GM13976 (cell line): ENCODE results near the gene RABEP2.
"Not testable (repeated sequence)": the region's sequence is repeated elsewhere in the genome, so short reads cannot be mapped to it uniquely, and the experiment has no call there.

Source experiments
- DNase-seq: peaks from one replicate; pipeline ENCODE4 v3.0.0; 2012; ENCODE audit warnings: low spot score
- CTCF ChIP-seq: IDR thresholded peaks from 2 replicates; pipeline ENCODE4 v1.5.1; 2012; ENCODE audit warnings: borderline replicate concordance, mild to moderate bottlenecking; ENCODE audit not compliant: insufficient read depth; ENCODE audit errors: extremely low read depth, missing control alignments, control extremely low read depth
- in situ Hi-C: fragments of 300-500 bp; cut with MboI; formaldehyde crosslinking; loops from one replicate; pipeline ENCODE4 v1.12.0; 2022; ENCODE audit warnings: low sequenced_read_pairs, mixed read lengths, inconsistent platforms; ENCODE audit not compliant: unreplicated experiment

RABEP2 gene

GRCh38 chr16:28886945-28887344 is 38.1 kb downstream of the RABEP2 start:
- DNase-seq = no peak
- TF ChIP-seq CTCF = no peak
- in situ Hi-C loops = no loop called here

- no peak for TF ChIP-seq CTCF
- no peak for DNase-seq
- in situ Hi-C loops = no loop called here
Observed at GRCh38 chr16:28884045-28884444, 41.0 kb downstream of the RABEP2 start.

GRCh38 chr16:28883221-28883996 is 41.6 kb downstream of the RABEP2 start:
- no peak for DNase-seq
- TF ChIP-seq CTCF = no peak
- in situ Hi-C loops = no loop called here

- in situ Hi-C loops = no loop called here
- DNase-seq = no peak
Observed at GRCh38 chr16:28882551-28883160, 42.4 kb downstream of the RABEP2 start.

GRCh38 chr16:28881565-28881964 is 43.5 kb downstream of the RABEP2 start:
- DNase-seq, in situ Hi-C loops: not testable (repeated sequence)

More at GRCh38 chr16:28882551-28883160, 42.4 kb downstream of the RABEP2 start:
- no peak for TF ChIP-seq CTCF

- DNase-seq = no peak
- in situ Hi-C loops = no loop called here
- no peak for TF ChIP-seq CTCF
Observed at GRCh38 chr16:28880955-28881354, 44.1 kb downstream of the RABEP2 start.

- no peak for TF ChIP-seq CTCF
- in situ Hi-C loops = no loop called here
- no peak for DNase-seq
Observed at GRCh38 chr16:28880589-28880915, 44.5 kb downstream of the RABEP2 start.
